GM12874 (cell line): ENCODE measurements around the gene ACTG2.

Experiments used
- CTCF ChIP-seq: IDR thresholded peaks from 2 replicates; pipeline ENCODE4 v1.5.1; 2011; ENCODE audit warnings: low read depth, mild to moderate bottlenecking, control low read depth, low read length, moderate library complexity; ENCODE audit not compliant: insufficient read depth

ACTG2 gene

GRCh38 chr2:73859721-73860586 lies 32.9 kb upstream of the ACTG2 start:
- no peak for TF ChIP-seq CTCF

- TF ChIP-seq CTCF = no peak
Observed at GRCh38 chr2:73862987-73863386, 29.8 kb upstream of the ACTG2 start.

GRCh38 chr2:73868204-73868978 lies 24.4 kb upstream of the ACTG2 start:
- no peak for TF ChIP-seq CTCF

GRCh38 chr2:73870084-73870483 lies 22.7 kb upstream of the ACTG2 start:
- no peak for TF ChIP-seq CTCF

GRCh38 chr2:73877071-73877802 lies 15.6 kb upstream of the ACTG2 start:
- no peak for TF ChIP-seq CTCF

GRCh38 chr2:73885406-73885805 lies 7.4 kb upstream of the ACTG2 start:
- no peak for TF ChIP-seq CTCF

- no peak for TF ChIP-seq CTCF
Observed at GRCh38 chr2:73886357-73886756, 6.5 kb upstream of the ACTG2 start.
